ENCODE measurements around the gene PMM1.

The PMM1 gene

GRCh38 chr22:41534219-41534618, 55.4 kb downstream of the PMM1 start:
- DNase-seq = no peak

- DNase-seq = no peak
Observed at GRCh38 chr22:41532908-41533825, 56.5 kb downstream of the PMM1 start.

GRCh38 chr22:41531715-41532477, 57.7 kb downstream of the PMM1 start:
- DNase-seq = no peak

GRCh38 chr22:41530890-41531714, 58.5 kb downstream of the PMM1 start:
- DNase-seq = no peak

DNA sequence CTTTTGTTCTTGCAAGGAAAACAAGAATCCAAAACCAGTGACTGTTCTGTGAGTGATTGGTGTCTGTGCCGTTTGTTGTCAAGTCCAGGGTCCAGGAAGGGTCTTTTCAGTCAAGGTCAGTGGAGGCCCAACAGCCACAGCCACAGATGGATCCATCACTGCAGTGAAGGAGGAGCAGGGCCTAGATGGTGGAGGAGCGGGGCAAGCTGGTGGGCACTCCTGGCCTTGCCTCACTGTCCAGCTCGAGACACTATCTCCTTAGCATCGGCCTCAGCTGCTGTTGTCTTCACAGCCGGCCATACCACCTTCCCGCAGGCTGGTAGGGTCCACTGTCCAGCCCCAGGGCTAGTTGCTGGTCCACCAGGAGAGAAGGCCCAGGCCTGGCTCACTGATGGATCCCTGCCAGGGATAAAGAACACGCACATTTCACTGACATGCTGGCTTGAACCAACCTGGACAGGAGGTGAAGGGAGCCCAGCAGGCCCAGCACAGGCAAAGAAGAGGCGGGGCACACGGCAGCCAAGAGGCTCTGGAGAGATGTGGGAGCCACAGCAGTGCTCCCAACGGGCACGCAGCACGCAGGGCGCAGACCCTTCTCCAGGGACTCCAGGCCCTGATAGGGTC, 60.6 kb downstream of the PMM1 start:
- DNase-seq = no peak

GRCh38 chr22:41528132-41528766, 61.4 kb downstream of the PMM1 start:
- DNase-seq = no peak

Data from NCI-H1105 (cell line).